Measurements from ENCODE around the gene STING1.
"Not testable (repeated sequence)": the region's sequence is repeated elsewhere in the genome, so short reads cannot be mapped to it uniquely, and the experiment has no call there.

The STING1 gene

DNA sequence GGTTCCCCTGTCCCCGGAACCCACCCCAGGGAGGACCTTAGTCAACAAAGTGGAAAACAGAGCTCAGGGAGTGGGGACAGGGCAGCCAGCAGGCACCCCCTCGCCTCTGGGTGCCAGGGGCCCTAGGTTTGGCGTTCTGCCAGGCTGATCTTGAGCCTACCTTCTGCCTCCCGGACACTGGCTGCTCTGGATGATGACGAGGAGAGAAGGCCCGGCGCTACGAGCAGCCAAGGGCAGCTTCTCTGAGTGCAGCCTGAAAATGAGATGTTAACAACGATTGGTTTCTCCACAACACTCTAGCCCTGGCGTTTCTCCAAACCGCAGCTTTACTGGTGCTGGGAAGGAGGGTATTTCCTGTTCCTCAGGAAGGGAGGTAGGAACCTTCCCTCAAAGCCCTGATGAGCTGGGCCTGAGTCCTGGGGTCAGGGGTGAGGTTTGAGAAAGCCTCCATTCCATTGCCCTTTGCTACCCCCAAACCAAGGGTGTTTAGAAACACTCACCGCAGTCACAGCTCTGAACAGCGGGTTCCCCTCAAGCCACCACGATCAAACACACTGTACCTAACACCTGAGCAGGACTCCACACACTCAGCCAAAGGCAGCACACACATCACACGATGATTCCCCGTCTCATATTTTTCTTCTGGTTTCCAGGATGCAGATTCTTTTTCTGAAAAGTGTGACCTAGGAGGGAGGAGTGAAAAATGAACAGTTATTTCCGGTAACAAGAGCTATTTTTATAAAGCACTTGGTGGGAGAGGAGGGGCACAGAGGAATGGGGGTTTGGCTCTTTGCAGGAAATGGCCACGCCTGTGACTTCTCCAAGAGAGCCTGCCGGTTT is at the start of gene STING1:
STING1 (minus strand) TSS at position 709 of the 840 bp plus-strand sequence. CDS start 1,054 bp downstream, outside the sequence.
- DNase-seq (ENCODE audit: low read depth), result peak; percentile 92

DNA sequence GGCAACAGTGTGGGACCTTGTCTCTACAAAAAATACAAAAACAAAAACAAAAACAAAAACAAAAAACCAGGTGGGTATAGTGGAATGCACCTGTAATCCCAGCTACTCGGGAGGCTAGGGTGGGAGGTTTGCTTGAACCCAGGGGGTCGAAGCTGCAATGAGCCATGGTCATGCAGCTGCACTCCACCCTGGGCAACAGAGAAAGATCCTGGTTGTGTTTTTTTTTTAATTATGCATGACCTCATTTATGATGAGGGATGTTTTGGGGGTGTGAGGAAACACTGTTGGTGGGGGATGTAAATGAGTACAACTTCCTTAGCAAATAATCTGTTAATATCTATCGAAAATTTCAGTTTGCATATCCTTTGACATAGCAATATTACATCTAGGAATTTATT is 49.2 kb upstream of the STING1 start:
- DNase-seq (ENCODE audit: low read depth), result no peak

DNA sequence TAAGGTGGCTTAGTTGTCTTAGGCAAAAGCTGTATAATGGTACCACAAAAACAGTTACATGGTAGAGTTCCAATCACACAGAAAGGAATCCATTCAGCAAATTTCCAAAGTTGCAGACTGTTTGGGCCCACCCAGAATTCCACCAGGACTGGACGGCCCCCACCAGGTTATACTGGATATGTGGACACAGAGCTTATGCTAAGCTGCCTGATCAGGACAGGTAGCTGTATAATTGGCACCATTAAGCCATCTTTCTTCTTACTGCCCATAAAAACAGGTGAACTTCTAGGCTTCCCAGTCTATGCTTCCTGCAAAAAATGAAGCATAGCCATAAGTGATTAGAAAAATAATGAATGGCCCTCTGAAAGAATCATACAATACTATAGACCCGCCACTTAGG is 47.5 kb upstream of the STING1 start:
- DNase-seq (ENCODE audit: low read depth), result not testable (repeated sequence)

DNA sequence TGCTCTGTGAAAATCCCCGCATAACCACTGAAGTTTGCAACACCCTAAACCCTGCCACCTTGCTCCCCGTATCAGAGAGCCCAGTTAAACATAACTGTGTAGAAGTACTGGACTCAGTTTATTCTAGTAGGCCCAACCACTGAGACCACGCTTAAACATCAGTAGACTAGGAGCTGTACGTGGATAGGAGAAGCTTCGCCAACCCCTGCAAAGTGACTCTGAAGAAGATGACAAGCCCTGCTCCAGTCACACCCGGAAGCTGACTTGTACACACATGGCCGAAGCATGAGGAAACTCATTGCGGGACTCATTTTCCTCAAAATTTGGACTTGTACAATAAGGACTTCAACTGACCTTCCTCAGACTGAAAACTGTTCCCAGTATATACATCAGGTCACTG is 46.1 kb upstream of the STING1 start:
- DNase-seq (ENCODE audit: low read depth), result not testable (repeated sequence)

DNA sequence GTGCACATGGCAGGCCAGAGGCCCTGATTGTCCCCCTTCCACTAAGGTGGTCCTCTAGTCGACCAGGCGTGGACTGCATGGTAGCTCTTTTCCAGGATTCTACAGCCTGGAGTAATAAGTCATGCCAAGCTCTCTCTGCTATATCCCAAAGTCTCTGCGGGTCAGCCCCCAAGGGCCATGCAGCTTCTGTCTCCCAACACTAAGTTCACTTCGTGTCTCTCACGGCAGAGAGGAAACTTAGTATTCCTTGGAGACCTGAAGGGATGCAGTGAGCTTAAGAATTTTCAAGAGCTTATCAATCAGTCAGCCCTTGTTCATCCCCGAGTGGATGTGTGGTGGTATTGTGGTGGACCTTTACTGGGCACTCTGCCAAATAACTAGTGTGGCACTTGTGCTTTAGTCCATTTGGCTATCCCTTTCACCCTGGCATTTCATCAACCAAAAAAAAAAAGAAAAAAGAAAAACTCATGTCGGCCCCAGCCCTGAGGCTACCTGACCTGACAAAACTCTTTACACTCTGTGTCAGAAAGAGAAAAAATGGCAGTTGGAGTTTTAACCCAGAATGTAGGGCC is 45.4 kb upstream of the STING1 start:
- not testable (repeated sequence) for DNase-seq (ENCODE audit: low read depth)

DNA sequence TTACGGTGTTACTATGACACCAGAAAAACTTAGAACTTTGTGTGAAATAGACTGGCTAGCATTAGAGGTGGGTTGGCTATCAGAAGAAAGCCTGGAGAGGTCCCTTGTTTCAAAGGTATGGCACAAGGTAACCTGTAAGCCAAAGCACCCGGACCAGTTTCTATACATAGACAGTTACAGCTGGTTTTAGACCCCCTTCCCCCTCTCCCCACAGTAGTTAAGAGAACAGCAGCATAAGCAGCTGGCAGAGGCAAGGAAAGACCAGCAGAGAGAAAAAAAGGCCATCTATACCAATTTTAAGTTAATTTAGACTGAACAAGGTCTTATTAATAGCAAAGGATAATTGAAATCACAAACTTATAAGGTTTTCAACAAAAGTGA is 44.5 kb upstream of the STING1 start:
- not testable (repeated sequence) for DNase-seq (ENCODE audit: low read depth)

DNA sequence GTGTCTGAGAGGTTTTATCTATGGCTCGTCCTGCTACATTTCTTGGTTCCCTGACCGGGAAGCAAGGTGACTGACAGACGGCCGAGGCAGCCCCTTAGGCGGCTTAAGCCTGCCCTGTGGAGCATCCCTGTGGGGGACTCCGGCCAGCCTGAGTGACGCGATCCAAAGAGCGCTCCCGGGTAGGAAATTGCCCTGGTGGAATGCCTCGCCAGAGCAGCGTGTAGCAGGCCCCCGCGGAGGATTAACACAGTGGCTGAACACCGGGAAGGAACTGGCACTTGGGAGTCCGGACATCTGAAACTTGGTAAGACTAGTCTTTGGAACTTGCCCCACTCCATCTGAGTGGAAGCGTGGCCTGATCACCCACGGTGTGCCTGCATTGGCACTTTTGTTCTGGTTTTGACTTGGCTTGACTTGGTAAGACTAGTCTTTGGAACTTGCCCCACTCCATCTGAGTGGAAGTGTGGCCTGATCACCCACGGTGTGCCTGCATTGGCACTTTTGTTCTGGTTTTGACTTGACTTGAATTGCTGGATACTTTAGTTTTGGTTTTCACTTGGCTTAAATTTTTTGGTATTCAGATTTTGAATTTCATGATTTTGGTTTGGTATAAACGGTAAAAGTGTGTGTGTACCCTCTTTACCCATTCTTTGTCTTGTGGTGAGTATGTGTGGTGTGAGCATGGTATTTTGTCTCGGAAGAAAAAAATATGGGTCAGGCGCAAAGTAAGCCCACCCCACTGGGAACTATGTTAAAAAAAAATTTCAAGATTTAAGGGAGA is 43.9 kb upstream of the STING1 start:
- not testable (repeated sequence) for DNase-seq (ENCODE audit: low read depth)

DNA sequence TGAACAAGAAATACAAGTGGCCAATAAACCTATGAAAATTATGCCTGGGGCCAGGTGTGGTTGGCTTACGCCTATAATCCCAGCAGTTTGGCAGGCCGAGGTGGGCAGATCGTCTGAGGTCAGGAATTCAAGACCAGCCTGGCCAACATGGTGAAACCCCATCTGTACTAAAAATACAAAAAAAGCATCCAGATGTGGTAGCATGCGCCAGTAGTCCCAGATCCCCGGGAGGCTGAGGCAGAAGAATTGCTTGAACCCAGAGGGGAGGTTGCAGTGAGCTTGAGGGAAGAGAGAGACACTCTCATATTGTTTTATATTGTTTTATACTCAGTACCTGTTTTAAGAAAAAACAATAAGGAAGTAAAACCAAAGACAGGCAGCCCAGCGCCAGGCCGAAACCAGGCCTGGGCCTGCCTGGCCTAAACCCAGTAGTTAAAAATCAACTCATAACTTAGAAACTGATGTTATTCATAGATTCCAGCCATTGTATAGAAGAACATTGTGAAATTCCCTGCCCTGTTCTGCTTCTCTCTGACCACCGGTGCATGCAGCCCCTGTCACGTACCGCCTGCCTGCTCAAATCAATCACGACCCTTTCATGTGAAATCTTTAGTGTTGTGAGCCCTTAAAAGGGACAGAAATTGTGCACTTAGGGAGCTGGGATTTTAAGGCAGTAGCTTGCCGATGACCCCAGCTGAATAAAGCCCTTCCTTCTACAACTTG is 43.2 kb upstream of the STING1 start:
- not testable (repeated sequence) for DNase-seq (ENCODE audit: low read depth)

DNA sequence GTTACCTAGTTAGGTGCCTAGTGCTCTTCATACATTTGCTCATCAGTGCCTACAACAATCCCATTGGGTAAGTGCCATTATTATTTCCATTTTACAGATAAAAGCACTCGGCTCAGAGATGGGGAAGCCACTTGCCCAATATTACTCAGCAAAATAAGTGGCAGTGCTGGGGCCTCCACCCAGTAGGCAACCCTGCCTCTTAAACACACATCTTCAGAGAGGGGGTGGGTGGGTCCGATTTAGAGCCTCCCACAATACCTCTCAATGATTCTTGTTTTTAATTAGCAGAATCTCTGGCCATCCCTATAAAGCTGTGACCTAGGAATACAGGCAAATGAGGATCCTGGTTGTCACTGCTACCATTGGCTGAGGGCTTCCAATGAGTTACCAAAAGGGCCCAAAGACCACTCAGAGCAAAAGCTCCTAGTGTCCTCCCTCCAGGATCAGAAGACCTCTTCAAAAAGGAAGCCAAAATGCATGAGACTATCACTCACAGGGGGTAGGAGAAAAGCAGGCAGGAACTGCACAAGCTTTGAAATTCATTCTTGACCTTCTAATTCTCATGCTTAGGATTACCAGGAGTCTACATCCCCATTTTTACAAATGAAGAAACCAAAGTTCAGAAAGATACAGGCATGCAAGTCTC is 42.5 kb upstream of the STING1 start:
- no peak for DNase-seq (ENCODE audit: low read depth)

DNA sequence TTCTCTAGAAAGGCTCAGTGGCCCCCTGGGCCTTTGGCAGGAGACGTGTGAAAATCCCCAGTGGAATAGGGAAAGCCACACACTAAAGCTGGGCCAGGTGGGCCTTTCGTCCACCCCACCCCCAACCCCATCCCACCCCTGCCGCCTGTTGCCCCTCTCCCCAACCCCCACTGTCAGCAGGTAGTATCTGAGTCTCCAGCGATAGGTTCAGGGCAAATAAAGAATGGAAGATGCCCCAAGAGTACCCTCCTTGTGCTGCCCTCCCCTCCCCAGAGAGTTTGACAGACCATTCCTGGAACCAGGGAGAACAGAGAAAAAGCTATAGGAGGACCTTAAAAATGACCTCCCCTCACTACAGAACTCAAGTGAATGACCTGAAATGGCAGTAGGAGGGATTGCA is 41.9 kb upstream of the STING1 start:
- no peak for DNase-seq (ENCODE audit: low read depth)

DNA sequence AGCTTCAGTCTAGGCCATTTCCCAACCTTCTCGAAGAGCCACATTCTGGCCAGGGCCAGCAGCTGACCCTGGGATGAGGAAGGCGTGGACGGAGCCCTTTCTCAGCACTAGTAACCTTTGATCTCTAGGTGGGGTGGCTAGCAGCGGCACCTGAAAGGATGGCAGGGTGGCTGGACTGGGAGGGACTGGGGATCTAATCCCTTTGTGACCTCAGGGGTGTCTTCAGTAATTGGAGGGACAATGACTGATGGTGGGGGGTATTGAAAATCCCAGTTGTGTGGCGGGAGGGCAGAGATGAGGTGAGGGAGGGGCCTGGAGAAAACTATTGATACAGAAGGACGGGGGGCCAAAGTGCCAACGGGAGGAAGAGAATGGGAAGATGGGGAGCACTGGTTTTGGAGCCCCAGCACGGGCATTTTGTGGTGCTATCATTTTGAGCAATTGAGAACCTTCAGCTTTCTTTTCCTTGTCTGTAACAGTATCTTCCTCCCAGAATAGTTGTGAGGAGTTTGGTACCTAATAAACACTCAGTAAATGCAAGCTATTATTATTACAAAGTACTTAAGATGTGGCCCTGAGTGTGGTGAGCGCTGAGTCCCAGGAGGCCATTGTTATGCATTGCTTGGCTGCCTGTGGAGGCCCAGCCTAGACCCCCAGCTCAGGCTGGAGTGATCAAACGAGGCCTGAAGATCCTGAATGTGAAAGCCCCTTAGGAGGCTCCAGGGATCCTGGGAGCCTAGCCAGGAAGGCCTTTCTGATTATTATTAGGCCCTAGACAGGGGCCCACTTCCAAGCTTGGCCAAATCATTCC is 41.3 kb upstream of the STING1 start:
- DNase-seq (ENCODE audit: low read depth), result no peak

DNA sequence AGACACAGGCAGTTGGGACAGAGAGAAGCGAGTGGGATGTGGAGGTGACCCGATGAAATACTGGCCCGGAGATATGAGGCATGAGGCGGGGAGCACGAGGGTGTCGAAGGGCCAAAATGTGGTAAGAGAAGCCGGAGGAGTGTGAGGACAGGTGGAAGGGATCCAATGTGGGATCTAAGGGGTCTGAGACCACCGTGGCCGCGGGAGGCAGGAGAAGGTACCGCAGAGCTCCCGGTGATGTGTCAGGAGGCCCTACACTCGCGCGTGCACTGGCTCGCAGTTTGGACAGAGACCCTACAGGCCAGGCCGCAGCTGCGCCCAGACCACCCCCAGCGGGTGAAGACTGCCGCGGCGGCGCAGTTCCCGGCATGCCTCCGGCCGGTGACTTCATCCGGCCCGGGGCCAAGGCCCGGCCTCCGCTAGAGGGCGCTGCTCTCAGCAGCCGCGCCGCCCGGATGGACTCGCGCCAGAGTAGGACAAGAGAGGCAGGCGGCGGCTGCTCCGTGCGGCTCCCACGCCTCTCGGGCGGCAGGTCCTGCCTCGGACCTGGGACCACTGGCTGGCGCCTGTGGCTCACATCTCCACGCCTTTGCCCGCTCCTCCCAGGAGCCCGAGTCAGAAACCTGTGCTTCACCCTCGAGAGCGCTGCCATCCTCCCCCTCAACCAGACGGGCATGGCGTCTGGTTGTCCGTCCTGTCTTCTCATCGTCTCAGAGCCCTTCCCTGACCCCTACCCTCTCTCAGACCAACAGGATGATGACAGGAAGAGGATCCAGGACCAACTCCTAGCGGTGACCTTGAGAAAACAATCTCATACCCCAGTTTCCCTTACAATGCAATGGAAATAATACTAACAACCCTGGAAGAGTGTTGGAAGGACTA is 35.4 kb upstream of the STING1 start:
- DNase-seq (ENCODE audit: low read depth), result peak; percentile 27

DNA sequence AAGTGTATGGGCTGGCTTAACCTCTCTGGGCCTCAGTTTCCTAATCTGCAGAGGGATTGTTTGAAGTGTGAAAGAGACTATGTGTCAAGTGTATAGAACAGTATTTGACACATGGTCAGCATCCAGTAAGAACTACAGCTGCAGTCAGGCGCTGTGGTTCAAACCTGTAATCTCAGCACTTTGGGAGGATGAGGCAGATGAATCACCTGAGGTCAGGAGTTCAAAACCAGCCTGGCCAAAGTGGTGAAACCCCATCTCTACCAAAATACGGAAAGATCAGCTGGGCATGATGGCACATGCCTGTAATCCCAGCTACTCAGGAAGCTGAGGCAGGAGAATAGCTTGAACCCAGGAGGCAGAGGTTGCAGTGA is 31.9 kb upstream of the STING1 start:
- no peak for DNase-seq (ENCODE audit: low read depth)

DNA sequence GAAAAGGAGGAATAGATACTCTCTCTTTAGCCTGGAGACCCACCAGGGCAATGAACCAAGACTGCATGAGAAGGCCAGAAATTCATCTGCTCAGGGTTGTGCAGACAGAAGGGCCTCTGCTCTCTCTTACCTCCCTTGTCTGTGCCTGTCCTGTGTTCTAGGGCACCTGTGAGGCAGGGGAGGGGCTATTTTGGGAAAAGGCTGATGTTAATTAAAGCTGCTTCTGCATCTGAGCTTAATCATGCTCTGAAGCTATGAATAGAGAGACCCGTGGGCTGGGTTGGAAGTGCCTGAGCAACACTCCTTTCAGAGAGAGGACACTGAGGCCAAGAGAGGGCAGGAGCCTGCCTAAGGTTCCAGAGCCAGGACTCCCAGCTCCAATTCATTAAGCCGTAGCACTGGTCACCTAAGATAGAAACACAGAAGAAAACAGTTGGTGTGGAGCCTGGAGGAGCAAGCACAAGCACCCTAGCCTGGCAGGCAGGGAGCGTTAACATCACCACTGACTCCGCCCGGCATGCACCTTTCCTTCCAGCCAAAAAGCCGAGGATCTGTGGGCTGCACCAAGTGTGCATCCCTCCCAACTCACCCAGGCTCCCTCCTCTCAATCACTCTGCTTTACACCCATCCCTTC is 31.4 kb upstream of the STING1 start:
- DNase-seq (ENCODE audit: low read depth), result no peak

DNA sequence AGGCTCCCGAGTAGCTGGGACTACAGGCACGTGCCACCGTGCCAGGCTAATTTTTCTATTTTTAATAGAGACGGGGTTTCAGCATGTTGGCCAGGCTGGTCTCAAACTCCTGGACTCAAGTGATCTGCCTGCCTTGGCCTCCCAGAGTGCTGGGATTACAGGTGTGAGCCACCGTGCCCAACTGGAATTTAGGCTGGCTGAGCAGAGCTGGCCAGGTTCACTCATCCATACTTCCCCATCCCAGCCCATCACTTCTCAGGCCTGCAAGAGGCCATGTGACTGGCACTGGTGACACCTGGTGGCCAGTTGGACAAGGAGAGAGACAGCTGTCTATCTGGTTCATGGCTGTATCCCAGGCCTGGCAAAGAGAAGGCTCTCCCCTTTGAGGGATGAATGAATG is 30.9 kb upstream of the STING1 start:
- not testable (repeated sequence) for DNase-seq (ENCODE audit: low read depth)

DNA sequence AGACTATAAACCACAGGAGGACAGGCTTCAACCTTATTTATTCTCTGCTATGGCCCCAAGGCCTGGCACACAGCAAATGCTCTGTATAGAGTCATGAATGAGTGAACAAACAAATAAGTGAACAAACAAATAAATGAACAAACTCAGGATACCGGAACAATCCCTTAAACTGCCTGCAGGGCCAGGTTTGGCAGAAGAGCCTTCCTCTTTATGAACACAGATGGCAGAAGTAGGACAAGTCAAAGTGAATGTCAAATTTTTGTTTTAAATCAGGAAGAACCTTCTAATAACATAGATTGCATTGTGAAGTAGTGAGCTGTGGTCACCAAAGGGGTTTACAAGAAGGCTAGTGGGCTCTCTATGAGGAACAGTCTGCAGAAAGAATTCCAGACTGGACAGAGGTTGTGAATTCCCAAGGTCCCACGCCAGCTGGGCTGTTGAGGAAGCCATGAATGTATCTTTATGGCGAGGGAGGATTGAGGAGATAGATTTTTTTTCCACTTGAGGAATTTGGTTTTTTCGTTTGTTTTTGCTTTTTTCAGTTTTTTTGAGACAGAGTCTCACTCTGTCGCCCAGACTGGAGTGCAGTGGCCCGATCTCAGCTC is 30.3 kb upstream of the STING1 start:
- DNase-seq (ENCODE audit: low read depth), result no peak

DNA sequence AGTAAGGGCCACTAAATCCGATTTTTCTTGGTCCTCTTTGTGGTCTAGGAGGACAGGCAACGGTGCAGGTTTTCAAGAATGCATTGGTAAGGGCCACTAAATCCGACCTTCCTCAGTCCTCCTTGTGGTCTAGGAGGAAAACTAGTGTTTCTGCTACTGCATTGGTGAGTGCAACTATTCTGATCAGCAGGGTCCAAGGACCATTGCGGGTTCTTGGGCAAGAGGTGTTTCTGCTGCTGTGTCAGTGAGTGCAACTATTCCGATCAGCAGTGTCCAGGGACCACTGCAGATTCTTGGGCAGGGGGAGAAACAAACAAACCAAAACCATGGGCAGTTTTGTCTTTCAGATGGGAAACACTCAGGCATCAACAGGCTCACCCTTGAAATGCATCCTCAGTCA is 22.2 kb upstream of the STING1 start:
- not testable (repeated sequence) for DNase-seq (ENCODE audit: low read depth)

DNA sequence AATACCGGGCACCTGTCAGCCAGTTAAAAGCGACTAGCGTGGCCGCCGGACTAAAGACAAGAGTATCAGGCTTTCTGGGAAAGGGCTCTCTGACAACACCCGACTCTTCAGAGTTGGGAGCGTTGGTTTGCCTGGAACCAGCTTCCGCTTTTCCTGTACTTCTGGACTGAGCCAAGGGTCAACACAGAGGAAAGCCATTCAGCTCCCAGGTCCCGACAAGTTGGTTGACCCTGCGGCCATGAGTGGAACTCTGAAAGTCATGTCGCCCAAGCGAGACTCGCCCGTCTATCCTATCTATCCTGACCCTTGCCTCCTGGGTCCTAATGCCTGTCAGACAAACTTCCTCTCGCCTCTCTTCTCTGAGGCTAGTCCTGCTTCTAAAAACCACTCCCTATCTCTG is 21.3 kb upstream of the STING1 start:
- DNase-seq (ENCODE audit: low read depth), result not testable (repeated sequence)
